Ovary (tissue), 3 donors: Measurements from ENCODE around the gene LRRC9.

Experiments used
- POLR2A ChIP-seq: fragments of 450-650 bp; IDR thresholded peaks from one replicate; pipeline ENCODE4 v1.6.1; 2017; ENCODE audit warnings: antibody characterized with exemption, mild to moderate bottlenecking, moderate library complexity
- TF ChIP-seq, protein P1 (sequence below), 3 donors: fragments of 450-650 bp in 2 of 3; fragments of 200-600 bp in 1 of 3; IDR thresholded peaks; one replicate each; pipeline versions ENCODE4 v1.5.1 to v1.8.0; 2016 to 2022; ENCODE audit warnings: antibody characterized with exemption in 3 of 3, mild to moderate bottlenecking in 1 of 3
- donor health status: DM: no; HTN: no; CAD: no.

DNA sequence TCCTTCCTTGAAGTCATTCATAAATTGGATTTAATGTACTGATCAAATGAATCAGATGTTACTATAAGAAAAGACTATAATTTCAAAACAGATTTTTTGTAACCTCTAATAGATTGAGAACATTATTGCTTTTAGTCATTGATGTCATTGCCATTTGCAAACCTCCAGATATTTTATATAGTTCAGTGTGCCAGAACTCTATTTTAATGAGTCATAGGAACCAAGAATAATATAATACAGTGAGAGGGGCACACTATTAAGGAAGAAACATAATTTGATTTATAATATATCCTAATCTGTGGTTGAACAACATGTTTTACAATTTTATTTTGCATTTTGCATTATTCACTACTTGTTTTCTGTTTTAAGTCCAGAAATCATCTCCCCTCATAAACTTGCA is 78.0 kb downstream of the LRRC9 start:
- no peak for TF ChIP-seq POLR2A
- TF ChIP-seq, protein P1, sequence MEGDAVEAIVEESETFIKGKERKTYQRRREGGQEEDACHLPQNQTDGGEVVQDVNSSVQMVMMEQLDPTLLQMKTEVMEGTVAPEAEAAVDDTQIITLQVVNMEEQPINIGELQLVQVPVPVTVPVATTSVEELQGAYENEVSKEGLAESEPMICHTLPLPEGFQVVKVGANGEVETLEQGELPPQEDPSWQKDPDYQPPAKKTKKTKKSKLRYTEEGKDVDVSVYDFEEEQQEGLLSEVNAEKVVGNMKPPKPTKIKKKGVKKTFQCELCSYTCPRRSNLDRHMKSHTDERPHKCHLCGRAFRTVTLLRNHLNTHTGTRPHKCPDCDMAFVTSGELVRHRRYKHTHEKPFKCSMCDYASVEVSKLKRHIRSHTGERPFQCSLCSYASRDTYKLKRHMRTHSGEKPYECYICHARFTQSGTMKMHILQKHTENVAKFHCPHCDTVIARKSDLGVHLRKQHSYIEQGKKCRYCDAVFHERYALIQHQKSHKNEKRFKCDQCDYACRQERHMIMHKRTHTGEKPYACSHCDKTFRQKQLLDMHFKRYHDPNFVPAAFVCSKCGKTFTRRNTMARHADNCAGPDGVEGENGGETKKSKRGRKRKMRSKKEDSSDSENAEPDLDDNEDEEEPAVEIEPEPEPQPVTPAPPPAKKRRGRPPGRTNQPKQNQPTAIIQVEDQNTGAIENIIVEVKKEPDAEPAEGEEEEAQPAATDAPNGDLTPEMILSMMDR (IDR thresholded peaks at IDR 0.05): no peak
